Measurements from ENCODE around the gene NCKAP5.

- TF ChIP-seq CTCF (IDR thresholded peaks at IDR 0.05) (no peak), POLR2A (IDR thresholded peaks at IDR 0.05) (no peak)
These were observed 244.1 kb downstream of the NCKAP5 start for GRCh38 chr2:133324150-133324561.
